A549 (cell line): ENCODE data around the gene GSTK1.

Source experiments
- CHD2 ChIP-seq: fragments of 150-350 bp; IDR thresholded peaks from 2 replicates; pipeline ENCODE4 v1.6.1; 2014; ENCODE audit warnings: low read length; ENCODE audit not compliant: partially characterized antibody
- CTCF ChIP-seq: fragments of >200 bp; sonication (Bioruptor Twin); formaldehyde crosslinking; IDR thresholded peaks from 3 replicates; pipeline ENCODE4 v1.5.1; 2016
- HOXA7 ChIP-seq: fragments of 250-450 bp; sonication (Bioruptor Pico); IDR thresholded peaks from 2 replicates; pipeline ENCODE4 v1.5.0; 2020; ENCODE audit warnings: mild to moderate bottlenecking, moderate library complexity
- POLR2A ChIP-seq: IDR thresholded peaks from 2 replicates; pipeline ENCODE4 v1.6.1; 2012; ENCODE audit warnings: mild to moderate bottlenecking, low read length

- no peak for TF ChIP-seq HOXA7 (CRISPR knock-in tag)
- no peak for TF ChIP-seq CHD2
- peak; percentile 51 for TF ChIP-seq CTCF
- no peak for TF ChIP-seq POLR2A
Measured at GRCh38 chr7:143299840-143300239, 36.6 kb downstream of the GSTK1 start.
